HepG2 (cell line): ENCODE results near the gene CNOT6. TPM values are rescaled to one million over a fixed set of nuclear protein-coding genes. Genes with fewer than 3 reads are reported as not detected.

Source experiments
- ATAC-seq: fragments of 200-7000 bp; cut with Tn5 transposase; 3 replicates; pipeline ENCODE4 v1.9.1; 2020; ENCODE audit warnings: mild to moderate bottlenecking, moderate library complexity
- BruUV-seq: library from RNA; stranded (reverse); fragments of 400-500 nt; replicated peaks from 2 replicates; lab custom pipeline; 2021; lab: Mats Ljungman, UMichigan
- CTCF ChIA-PET: fragments of 300-600 bp; formaldehyde crosslinking; extraction: SDS; loops from one replicate; lab custom pipeline; 2021; ENCODE audit warnings: low total read pairs, inconsistent platforms, low intra/inter-chr PET ratio; lab: Yijun Ruan, JAX
- POLR2A ChIA-PET: fragments of 350-600 bp; sonication (Branson Sonifier 250); formaldehyde crosslinking; loops from one replicate; lab custom pipeline; 2020; ENCODE audit warnings: antibody characterized with exemption, inconsistent platforms; lab: Yijun Ruan, JAX
- DNase-seq: peaks from one replicate; pipeline ENCODE4 v3.0.0-alpha.2; 2015; ENCODE audit warnings: low spot score
- FAIRE-seq: peaks from 3 replicates; lab custom pipeline; 2011; peaks lifted over from hg19 to GRCh38; lab: Jason Lieb, UNC
- H2AFZ ChIP-seq: one replicate; pipeline ENCODE4 v1.6.1; 2011; ENCODE audit warnings: low read length, inconsistent platforms
- H3K27ac ChIP-seq: fragments of 300-600 bp; 3 replicates; pipeline ENCODE4 v1.8.0; 2011; ENCODE audit warnings: mixed run types, mild to moderate bottlenecking, mixed read lengths, low read length, inconsistent platforms; ENCODE audit not compliant: insufficient read depth; ENCODE audit errors: extremely low read length
- H3K27me3 ChIP-seq, 2 experiments: fragments of 200-600 bp in 1 of 2; 2 replicates in 1 of 2; 3 replicates in 1 of 2; pipeline versions ENCODE4 v1.6.0 to v1.8.0; 2011; ENCODE audit warnings: low read length in 2 of 2, mild to moderate bottlenecking in 2 of 2, moderate library complexity in 2 of 2, inconsistent platforms in 1 of 2; ENCODE audit not compliant: insufficient read depth in 2 of 2, control insufficient read depth in 1 of 2
- H3K36me3 ChIP-seq, 2 experiments: fragments of 200-600 bp in 1 of 2; replicated peaks in 1 of 2; 2 replicates in 1 of 2; 3 replicates in 1 of 2; pipeline versions ENCODE4 v1.5.1 to v1.8.0; 2011; ENCODE audit warnings: low read length in 2 of 2, inconsistent platforms in 1 of 2; ENCODE audit not compliant: insufficient read depth in 2 of 2, control insufficient read depth in 1 of 2
- H3K4me1 ChIP-seq: 2 replicates; pipeline ENCODE4 v1.5.1; 2012; ENCODE audit warnings: low read length, inconsistent platforms; ENCODE audit not compliant: insufficient read depth
- H3K4me2 ChIP-seq: 2 replicates; pipeline ENCODE4 v1.6.0; 2011; ENCODE audit warnings: low read depth, low read length, inconsistent platforms
- H3K4me3 ChIP-seq, 3 experiments: fragments of 200-600 bp in 1 of 3; sonication (generic), shearing (Covaris generic) in 1 of 3; replicated peaks in 1 of 3; 2 replicates each; pipeline ENCODE4 v1.5.1; 2011 to 2016; ENCODE audit warnings: low read length in 3 of 3, inconsistent platforms in 2 of 3, low read depth in 2 of 3, mild to moderate bottlenecking in 2 of 3, control low read depth in 1 of 3, mixed read lengths in 1 of 3; ENCODE audit not compliant: insufficient read depth in 1 of 3
- H3K79me2 ChIP-seq: one replicate; pipeline ENCODE4 v1.6.1; 2011; ENCODE audit warnings: low read length, inconsistent platforms; ENCODE audit not compliant: insufficient read depth
- H3K9ac ChIP-seq: 2 replicates; pipeline ENCODE4 v1.6.0; 2011; ENCODE audit warnings: mild to moderate bottlenecking, low read depth, low read length, inconsistent platforms; ENCODE audit not compliant: insufficient read depth
- H3K9me3 ChIP-seq: 2 replicates; pipeline ENCODE4 v1.5.1; 2012; ENCODE audit warnings: mild to moderate bottlenecking, low read length
- H4K20me1 ChIP-seq: 2 replicates; pipeline ENCODE4 v1.6.0; 2011; ENCODE audit warnings: inconsistent platforms, mild to moderate bottlenecking, low read length, moderate library complexity; ENCODE audit not compliant: insufficient read depth
- NFKBIZ ChIP-seq: IDR thresholded peaks from 2 replicates; pipeline ENCODE4 v1.6.1; 2018; ENCODE audit warnings: missing genetic modification reagents, missing compliant biosample characterization
- WGBS: methylation state at CpG from one replicate; pipeline ENCODE4 v1.1.6; 2017; ENCODE audit warnings: low lambda C conversion rate; 5-methylcytosine and 5-hydroxymethylcytosine counted together
- in situ Hi-C: cut with HindIII; loops from 2 replicates; pipeline ENCODE4 v1.10.0; 2017; ENCODE audit warnings: low pct_unique_long_range_greater_than_20kb; ENCODE audit not compliant: extremely low pct_ligation_motif_present
- intact Hi-C: fragments of 100-400 bp; cut with micrococcal nuclease; formaldehyde crosslinking; loops from one replicate; pipeline ENCODE4 v1.10.0; 2022; ENCODE audit not compliant: unreplicated experiment
- polyA plus RNA-seq, 8 experiments: library from polyadenylated mRNA; depleted of rRNA in 3 of 8; stranded (reverse) in 7 of 8; unstranded in 1 of 8; fragments of >200 nt; fragmentation: Illumina TruSeq in 4 of 8; extraction: Trizol in 4 of 8; gene quantifications; 2 replicates each; pipeline versions ENCODE4 v1.2.1 to v1.2.3, GENCODE V29; 2011 to 2016; ENCODE audit warnings: low read depth in 4 of 8, missing spikeins in 1 of 8, mixed read lengths in 1 of 8; ENCODE audit not compliant: insufficient read depth in 1 of 8
- total RNA-seq, 5 experiments: library from RNA; depleted of rRNA; stranded (reverse); fragments of >200 nt; fragmentation: Illumina TruSeq; extraction: Trizol; gene quantifications; 2 replicates each; pipeline ENCODE4 v1.2.3, GENCODE V29; 2016; ENCODE audit warnings: low read depth in 1 of 5
- TF ChIP-seq, protein P1 (sequence below): sonication (generic); formaldehyde crosslinking; IDR thresholded peaks from 2 replicates; pipeline ENCODE4 v1.9.0; 2021; ENCODE audit warnings: missing genetic modification reagents, mild to moderate bottlenecking, borderline replicate concordance

CNOT6 gene
- total and polyA plus RNA-seq, 2 of the 13 experiments (the other 11 are each of a cell fraction or from before 2014, with no cell fraction given): 8.8 to 9.1 TPM

DNA sequence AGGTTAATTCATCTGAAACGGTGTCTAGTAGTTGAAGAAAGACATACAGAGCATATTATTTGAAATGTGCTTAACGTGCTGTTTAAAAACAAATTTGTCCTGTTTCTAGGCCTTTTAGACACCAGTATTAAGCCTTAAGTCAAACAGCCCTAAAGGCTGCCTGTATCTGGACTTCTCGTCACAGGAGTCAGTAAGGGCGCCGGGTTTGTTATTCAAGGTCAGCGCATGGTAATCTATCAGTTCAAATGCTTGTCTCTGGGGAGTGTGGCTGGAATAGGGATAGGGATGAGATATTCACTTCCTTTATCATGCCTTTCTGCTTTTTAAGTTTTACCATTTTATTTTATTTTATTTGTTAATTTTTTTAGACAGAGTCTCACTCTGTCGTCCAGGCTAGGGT lies 9.4 kb upstream of the CNOT6 start:
- no peak for DNase-seq
- Histone ChIP-seq H3K79me2 (no peaks in the 10 kb centered on the region), H3K4me1 (peaks cover 6% of the 10 kb centered on the region; the same call in 1 of the 2 replicates), H3K9me3 (no peaks in the 10 kb centered on the region), H3K36me3 (no peaks in the 10 kb centered on the region), H3K4me3 (no peak overlapping the region), H2AFZ (no peak overlapping the region), H3K4me2 (peak overlapping the region; percentile 16; the same call in 1 of the 2 replicates), H4K20me1 (no peaks in the 10 kb centered on the region), H3K27me3 (no peaks in the 10 kb centered on the region), H3K27ac (no peak overlapping the region), H3K9ac (no peak overlapping the region)
- WGBS: 18% methylated on average over 7 of the region's 7 CpGs
- peak; percentile 74 for ATAC-seq
- BruUV-seq: no TSS peak
- CTCF ChIA-PET: no interaction called here
- POLR2A ChIA-PET: no interaction called here
- intact Hi-C loops (no loop called here), in situ Hi-C loops (no loop called here)
- FAIRE-seq: no peak
- TF ChIP-seq, protein P1, sequence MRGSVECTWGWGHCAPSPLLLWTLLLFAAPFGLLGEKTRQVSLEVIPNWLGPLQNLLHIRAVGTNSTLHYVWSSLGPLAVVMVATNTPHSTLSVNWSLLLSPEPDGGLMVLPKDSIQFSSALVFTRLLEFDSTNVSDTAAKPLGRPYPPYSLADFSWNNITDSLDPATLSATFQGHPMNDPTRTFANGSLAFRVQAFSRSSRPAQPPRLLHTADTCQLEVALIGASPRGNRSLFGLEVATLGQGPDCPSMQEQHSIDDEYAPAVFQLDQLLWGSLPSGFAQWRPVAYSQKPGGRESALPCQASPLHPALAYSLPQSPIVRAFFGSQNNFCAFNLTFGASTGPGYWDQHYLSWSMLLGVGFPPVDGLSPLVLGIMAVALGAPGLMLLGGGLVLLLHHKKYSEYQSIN (CRISPR knock-in tag): no peak

DNA sequence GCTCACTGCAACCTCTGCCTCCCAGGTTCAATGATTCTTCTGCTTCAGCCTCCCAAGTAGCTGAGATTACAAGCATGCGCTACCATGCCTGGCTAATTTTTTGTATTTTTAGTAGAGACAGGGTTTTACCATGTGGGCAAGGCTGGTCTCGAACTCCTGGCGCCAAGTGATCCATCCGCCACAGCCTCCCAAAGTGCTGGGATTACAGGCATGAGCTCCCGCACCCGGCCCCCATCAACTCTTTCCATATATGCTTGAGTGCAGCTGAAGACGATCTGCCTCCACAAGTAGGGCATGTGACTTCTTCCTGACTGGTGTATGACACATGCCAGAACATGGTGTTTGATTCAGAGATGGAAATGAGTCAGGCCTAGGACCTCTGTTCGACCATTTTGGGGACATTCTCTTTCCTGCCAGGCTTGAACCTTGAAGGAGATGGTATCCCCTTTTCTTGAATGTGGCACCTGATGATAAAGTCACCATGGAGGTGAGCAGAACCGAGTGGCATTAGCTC lies 7.5 kb upstream of the CNOT6 start:
- H3K36me3 ChIP-seq: no peaks in the 10 kb centered on the region
- no peaks in the 10 kb centered on the region for H3K79me2 ChIP-seq
- ChIA-PET CTCF (no interaction called here), POLR2A (no interaction called here)
- no peak for FAIRE-seq
- H3K4me2 ChIP-seq: no peak overlapping the region
- in situ Hi-C loops (no loop called here), intact Hi-C loops (no loop called here)
- H4K20me1 ChIP-seq: no peaks in the 10 kb centered on the region
- no peak overlapping the region for H2AFZ ChIP-seq
- H3K4me1 ChIP-seq: peaks cover 6% of the 10 kb centered on the region; the same call in 1 of the 2 replicates
- TF ChIP-seq NFKBIZ (CRISPR knock-in tag): no peak
- no TSS peak for BruUV-seq
- ATAC-seq: no peak
- WGBS: 76% methylated on average over 9 of the region's 9 CpGs
- H3K27ac ChIP-seq: no peak overlapping the region
- no peaks in the 10 kb centered on the region for H3K9me3 ChIP-seq
- H3K27me3 ChIP-seq: no peaks in the 10 kb centered on the region
- no peak overlapping the region for H3K9ac ChIP-seq
- H3K4me3 ChIP-seq: no peak overlapping the region
- DNase-seq: no peak
